Measurements from ENCODE around the gene GABPB2. TPM values are rescaled to one million over a fixed set of nuclear protein-coding genes. Genes with fewer than 3 reads are reported as not detected.

The GABPB2 gene
- total RNA-seq, 1 donor from 2014 or later, result 19.2 TPM

DNA sequence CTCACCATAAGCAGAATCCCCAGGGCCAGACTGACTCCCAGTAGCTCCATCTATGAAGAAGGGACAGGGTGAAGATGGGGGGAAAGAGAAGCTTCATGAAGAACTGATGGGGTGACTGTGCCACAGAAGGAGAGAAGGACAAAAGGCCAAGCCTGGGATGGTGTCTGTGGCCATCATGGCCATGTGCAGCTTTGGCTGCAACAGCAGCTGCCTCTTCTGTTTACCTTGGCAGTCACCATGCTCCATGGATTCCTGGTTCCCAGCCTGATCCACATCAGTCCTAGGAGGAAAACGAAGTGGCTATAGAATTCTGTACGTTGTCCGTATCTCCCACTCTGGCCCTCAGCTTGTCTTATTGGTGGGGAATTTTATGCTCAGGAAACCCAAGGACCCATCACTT lies 63.8 kb downstream of the GABPB2 start:
- Histone ChIP-seq H3K4me1 (peaks cover 19% of the 10 kb centered on the region), H3K4me3 (no peak overlapping the region), H3K9me3 (no peaks in the 10 kb centered on the region), H3K27ac (no peak overlapping the region), H3K27me3 (no peaks in the 10 kb centered on the region), H3K36me3 (no peaks in the 10 kb centered on the region)
- DNase-seq (ENCODE audit: extremely low spot score in 2 of 2), result no peak
- TF ChIP-seq POLR2AphosphoS5 (IDR thresholded peaks at IDR 0.05; ENCODE audit: insufficient read depth in 1 of 2, low read depth in 1 of 2), result no peak
- intact Hi-C loops (cut with DNase I), result no loop called here

DNA sequence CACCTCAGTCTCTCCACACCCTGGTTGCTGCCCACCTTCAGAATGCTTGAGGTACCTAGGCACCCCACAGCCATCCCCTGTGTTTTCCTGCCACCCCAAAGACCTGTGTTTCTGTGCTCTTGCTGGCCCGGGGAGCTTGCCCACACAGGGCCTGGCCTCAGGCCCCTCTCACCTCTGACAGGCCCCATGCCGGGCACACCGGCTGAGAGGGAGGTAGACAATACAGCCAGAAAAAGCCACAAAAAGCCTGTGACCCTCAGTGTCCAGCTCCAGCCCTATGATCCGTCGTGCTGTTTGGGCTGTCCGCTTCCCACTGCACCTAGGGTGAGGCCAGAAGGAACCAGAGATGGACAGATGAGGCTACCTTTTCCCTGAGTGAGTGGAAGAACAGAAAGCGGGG lies 64.4 kb downstream of the GABPB2 start:
- no peak overlapping the region for H3K27ac ChIP-seq
- DNase-seq (ENCODE audit: extremely low spot score in 2 of 2), result no peak
- peaks cover 19% of the 10 kb centered on the region for H3K4me1 ChIP-seq
- TF ChIP-seq POLR2A (IDR thresholded peaks at IDR 0.05) (no peak), POLR2AphosphoS5 (IDR thresholded peaks at IDR 0.05; ENCODE audit: insufficient read depth in 1 of 2, low read depth in 1 of 2) (no peak)
- TF ChIP-seq, protein P1, sequence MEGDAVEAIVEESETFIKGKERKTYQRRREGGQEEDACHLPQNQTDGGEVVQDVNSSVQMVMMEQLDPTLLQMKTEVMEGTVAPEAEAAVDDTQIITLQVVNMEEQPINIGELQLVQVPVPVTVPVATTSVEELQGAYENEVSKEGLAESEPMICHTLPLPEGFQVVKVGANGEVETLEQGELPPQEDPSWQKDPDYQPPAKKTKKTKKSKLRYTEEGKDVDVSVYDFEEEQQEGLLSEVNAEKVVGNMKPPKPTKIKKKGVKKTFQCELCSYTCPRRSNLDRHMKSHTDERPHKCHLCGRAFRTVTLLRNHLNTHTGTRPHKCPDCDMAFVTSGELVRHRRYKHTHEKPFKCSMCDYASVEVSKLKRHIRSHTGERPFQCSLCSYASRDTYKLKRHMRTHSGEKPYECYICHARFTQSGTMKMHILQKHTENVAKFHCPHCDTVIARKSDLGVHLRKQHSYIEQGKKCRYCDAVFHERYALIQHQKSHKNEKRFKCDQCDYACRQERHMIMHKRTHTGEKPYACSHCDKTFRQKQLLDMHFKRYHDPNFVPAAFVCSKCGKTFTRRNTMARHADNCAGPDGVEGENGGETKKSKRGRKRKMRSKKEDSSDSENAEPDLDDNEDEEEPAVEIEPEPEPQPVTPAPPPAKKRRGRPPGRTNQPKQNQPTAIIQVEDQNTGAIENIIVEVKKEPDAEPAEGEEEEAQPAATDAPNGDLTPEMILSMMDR (IDR thresholded peaks at IDR 0.05), result no peak
- H3K27me3 ChIP-seq, result no peaks in the 10 kb centered on the region
- H3K9me3 ChIP-seq, result no peaks in the 10 kb centered on the region
- no peak overlapping the region for H3K4me3 ChIP-seq
- H3K36me3 ChIP-seq, result no peaks in the 10 kb centered on the region
- intact Hi-C loops (cut with DNase I), result no loop called here

DNA sequence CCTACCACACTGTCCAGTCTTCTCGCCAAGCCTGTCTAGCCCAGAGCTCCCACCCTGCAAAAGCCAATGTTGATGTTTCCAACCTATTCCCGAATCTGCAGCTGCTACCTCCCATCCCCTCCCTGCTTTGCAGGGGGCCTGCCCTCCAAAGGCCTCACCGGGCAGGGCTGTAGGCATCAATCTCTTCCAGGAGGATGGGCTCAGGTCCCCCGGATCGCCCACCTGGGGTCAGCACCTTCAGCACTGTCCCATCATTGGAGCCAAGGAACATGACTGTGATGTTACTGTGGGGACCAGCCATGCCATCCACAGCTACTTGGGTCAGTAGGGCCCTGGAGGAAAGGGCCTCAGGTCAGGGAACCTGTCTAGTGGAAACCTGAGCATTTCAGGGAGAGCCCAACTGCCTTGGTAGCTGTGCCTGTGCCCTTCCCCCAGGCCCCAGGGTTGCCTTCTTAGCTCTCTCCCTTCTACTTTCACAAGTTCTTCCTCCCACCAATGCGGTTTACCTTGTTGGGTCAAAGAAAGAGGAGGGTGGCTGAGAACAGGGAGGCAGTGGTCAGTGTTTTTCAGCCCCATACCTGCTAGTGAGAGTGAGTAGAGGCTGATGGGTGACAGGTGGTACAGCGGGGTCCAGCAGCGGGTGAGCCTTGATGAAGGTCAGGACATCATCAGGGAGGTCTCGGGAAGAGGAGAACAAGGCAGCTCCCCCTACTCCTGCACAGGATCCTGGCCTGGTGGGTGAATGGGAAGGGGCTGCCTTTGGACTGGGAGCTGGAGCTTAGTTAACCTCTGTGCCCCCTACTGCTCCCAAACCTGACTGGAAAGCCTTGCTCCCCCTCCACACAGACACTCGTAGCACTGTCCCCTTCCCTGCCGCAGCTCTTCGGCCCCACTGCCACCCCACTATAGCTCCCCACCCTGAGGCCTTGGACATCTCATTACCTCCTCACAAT lies 65.1 kb downstream of the GABPB2 start:
- TF ChIP-seq, protein P1 (IDR thresholded peaks at IDR 0.05), result no peak
- TF ChIP-seq POLR2AphosphoS5 (IDR thresholded peaks at IDR 0.05; ENCODE audit: insufficient read depth in 1 of 2, low read depth in 1 of 2), result no peak
- TF ChIP-seq POLR2A (IDR thresholded peaks at IDR 0.05), result no peak
- intact Hi-C loops (cut with DNase I), result no loop called here

DNA sequence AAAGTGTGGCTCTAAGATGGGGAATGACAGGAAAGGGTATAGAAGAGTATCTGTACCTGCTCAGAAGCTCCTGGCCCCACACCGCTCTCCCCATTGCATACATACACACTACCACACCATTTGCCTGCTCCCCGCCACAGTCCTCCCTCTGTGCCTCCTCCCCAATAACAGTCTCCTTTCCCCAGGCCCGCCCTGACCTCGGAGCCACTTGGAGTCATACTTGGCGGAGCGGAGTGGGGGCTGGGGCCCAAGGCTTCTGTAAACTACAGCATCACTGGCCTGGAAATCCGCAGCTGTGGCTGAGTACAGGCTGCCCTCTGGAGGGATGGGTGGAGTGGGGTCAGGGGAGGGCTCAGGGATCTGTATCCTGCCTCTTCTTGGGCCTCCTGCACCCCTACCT lies 67.2 kb downstream of the GABPB2 start:
- H3K4me3 ChIP-seq, result no peak overlapping the region
- H3K27me3 ChIP-seq, result no peaks in the 10 kb centered on the region
- TF ChIP-seq, protein P1 (IDR thresholded peaks at IDR 0.05), result no peak
- TF ChIP-seq POLR2A (IDR thresholded peaks at IDR 0.05), result no peak
- no peak for TF ChIP-seq POLR2AphosphoS5 (IDR thresholded peaks at IDR 0.05; ENCODE audit: insufficient read depth in 1 of 2, low read depth in 1 of 2)
- H3K9me3 ChIP-seq, result no peaks in the 10 kb centered on the region
- intact Hi-C loops (cut with DNase I), result no loop called here
- no peaks in the 10 kb centered on the region for H3K36me3 ChIP-seq
- peaks cover 3% of the 10 kb centered on the region for H3K4me1 ChIP-seq
- no peak overlapping the region for H3K27ac ChIP-seq
- no peak for DNase-seq (ENCODE audit: extremely low spot score in 2 of 2)

More for the DNA sequence above, 65.1 kb downstream of the GABPB2 start:
- Histone ChIP-seq H3K4me1 (peaks cover 16% of the 10 kb centered on the region), H3K4me3 (no peak overlapping the region), H3K36me3 (no peaks in the 10 kb centered on the region), H3K9me3 (no peaks in the 10 kb centered on the region), H3K27me3 (no peaks in the 10 kb centered on the region), H3K27ac (no peak overlapping the region)
- no peak for DNase-seq (ENCODE audit: extremely low spot score in 2 of 2)

DNA sequence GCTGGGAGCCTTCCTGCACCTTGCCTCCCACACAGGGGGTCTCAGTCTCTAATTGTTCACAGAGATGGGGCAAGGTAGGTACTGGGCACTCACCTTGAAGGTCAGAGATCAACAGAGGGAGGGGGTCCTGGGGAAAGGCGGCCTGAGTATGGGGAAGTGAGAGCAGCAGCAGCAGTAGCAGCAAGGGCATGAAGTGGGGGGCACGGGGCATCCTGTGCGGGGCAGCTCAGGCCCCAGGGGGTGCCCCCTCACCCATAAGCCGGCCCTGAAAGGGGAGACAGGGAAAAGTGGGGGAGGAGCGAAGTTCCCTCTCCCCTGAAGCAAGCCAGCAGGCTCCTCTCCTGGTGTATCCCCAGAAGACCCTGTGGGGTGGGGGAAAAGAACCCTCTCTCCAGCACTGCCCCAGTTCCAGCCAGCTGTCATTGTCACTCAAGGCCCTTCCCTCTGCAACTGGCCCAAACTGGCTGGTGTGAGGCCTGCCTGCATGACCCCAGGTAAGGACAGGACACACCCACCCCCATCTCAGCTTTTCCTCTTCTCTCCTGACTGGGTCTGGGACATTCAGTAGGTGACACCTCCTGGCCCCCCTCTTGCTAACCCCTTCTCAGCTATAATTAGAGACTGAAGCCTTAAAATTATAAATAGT lies 72.0 kb downstream of the GABPB2 start:
- H3K4me3 ChIP-seq, result no peak overlapping the region
- intact Hi-C loops (cut with DNase I), result no loop called here
- H3K27ac ChIP-seq, result no peak overlapping the region
- DNase-seq (ENCODE audit: extremely low spot score in 2 of 2), result no peak
- H3K9me3 ChIP-seq, result no peaks in the 10 kb centered on the region
- no peaks in the 10 kb centered on the region for H3K27me3 ChIP-seq
- no peaks in the 10 kb centered on the region for H3K36me3 ChIP-seq
- no peak for TF ChIP-seq POLR2A (IDR thresholded peaks at IDR 0.05)
- TF ChIP-seq, protein P1 (IDR thresholded peaks at IDR 0.05), result no peak
- TF ChIP-seq POLR2AphosphoS5 (IDR thresholded peaks at IDR 0.05; ENCODE audit: insufficient read depth in 1 of 2, low read depth in 1 of 2), result no peak
- H3K4me1 ChIP-seq, result peaks cover 41% of the 10 kb centered on the region

Data from vagina (tissue), 2 donors.